PC-3 (cell line): Measurements from ENCODE around the gene HCFC2. TPM values are rescaled to one million over a fixed set of nuclear protein-coding genes. Genes with fewer than 3 reads are reported as not detected.

Source experiments
- ATAC-seq: fragments of 200-7000 bp; cut with Tn5 transposase; 2 replicates; pipeline ENCODE4 v1.9.1; 2020; ENCODE audit warnings: mild to moderate bottlenecking, moderate library complexity
- BruUV-seq: library from RNA; stranded (reverse); fragments of 400-500 nt; replicated peaks from 2 replicates; lab custom pipeline; 2021; lab: Mats Ljungman, UMichigan
- CTCF ChIA-PET: fragments of 300-600 bp; sonication (Branson Sonifier 250); formaldehyde crosslinking; loops from one replicate; lab custom pipeline; 2022; ENCODE audit warnings: antibody characterized with exemption; lab: Charles Lee
- POLR2A ChIA-PET: fragments of 300-600 bp; sonication (Branson Sonifier 250); formaldehyde crosslinking; loops from one replicate; lab custom pipeline; 2022; ENCODE audit warnings: antibody characterized with exemption; ENCODE audit not compliant: unreplicated experiment; lab: Charles Lee
- DNase-seq: peaks from one replicate; pipeline ENCODE4 v3.0.0-alpha.2; 2015
- H2AFZ ChIP-seq: fragments of 300-600 bp; sonication (generic); 2 replicates; pipeline ENCODE4 v1.6.0; 2016; ENCODE audit warnings: antibody characterized with exemption, low read length
- H3F3A ChIP-seq: fragments of 300-600 bp; sonication (generic); one replicate; pipeline ENCODE4 v1.6.0; 2017; ENCODE audit warnings: antibody characterized with exemption, low read length, control low read depth, mild to moderate bottlenecking; ENCODE audit not compliant: unreplicated experiment
- H3K27ac ChIP-seq: fragments of 300-600 bp; sonication (generic); 2 replicates; pipeline ENCODE4 v1.5.1; 2016; ENCODE audit warnings: mild to moderate bottlenecking, low read length
- H3K27me3 ChIP-seq: fragments of 300-600 bp; sonication (generic); 2 replicates; pipeline ENCODE4 v1.6.1; 2016; ENCODE audit warnings: low read length, mixed read lengths
- H3K36me3 ChIP-seq: fragments of 300-600 bp; sonication (generic); 2 replicates; pipeline ENCODE4 v1.6.1; 2016; ENCODE audit warnings: low read depth, mixed run types, low read length, mixed read lengths
- H3K4me1 ChIP-seq: fragments of 300-600 bp; sonication (generic); 2 replicates; pipeline ENCODE4 v1.5.1; 2016; ENCODE audit warnings: low read length; ENCODE audit not compliant: insufficient read depth
- H3K4me2 ChIP-seq: fragments of 300-600 bp; sonication (generic); 2 replicates; pipeline ENCODE4 v1.6.0; 2016; ENCODE audit warnings: low read length
- H3K4me3 ChIP-seq: fragments of 300-600 bp; sonication (generic); 2 replicates; pipeline ENCODE4 v1.5.1; 2016; ENCODE audit warnings: mild to moderate bottlenecking, low read length, mixed read lengths
- H3K79me2 ChIP-seq: fragments of 300-600 bp; sonication (generic); 2 replicates; pipeline ENCODE4 v1.6.1; 2017; ENCODE audit warnings: low read length, mixed read lengths
- H3K9ac ChIP-seq: fragments of 300-600 bp; sonication (generic); 2 replicates; pipeline ENCODE4 v1.6.0; 2016; ENCODE audit warnings: mild to moderate bottlenecking, low read length
- H3K9me2 ChIP-seq: fragments of 300-600 bp; sonication (generic); replicated peaks from 2 replicates; pipeline ENCODE4 v1.6.1; 2016; ENCODE audit warnings: mixed run types, low read length, mixed read lengths
- H3K9me3 ChIP-seq: fragments of 300-600 bp; sonication (generic); 2 replicates; pipeline ENCODE4 v1.6.1; 2016; ENCODE audit warnings: low read length, mixed read lengths
- H4K20me1 ChIP-seq: fragments of 300-600 bp; sonication (generic); 2 replicates; pipeline ENCODE4 v1.6.1; 2016; ENCODE audit warnings: low read length, mixed read lengths
- EZH2 ChIP-seq: fragments of 300-600 bp; sonication (generic); IDR thresholded peaks from one replicate; pipeline ENCODE4 v1.6.1; 2017; ENCODE audit warnings: antibody characterized with exemption, mild to moderate bottlenecking, low read length; ENCODE audit not compliant: unreplicated experiment
- EZH2phosphoT487 ChIP-seq: fragments of 300-600 bp; sonication (generic); IDR thresholded peaks from 2 replicates; pipeline ENCODE4 v1.6.1; 2018; ENCODE audit warnings: mild to moderate bottlenecking, antibody characterized with exemption, low read length, borderline replicate concordance
- intact Hi-C: fragments of 100-400 bp; cut with micrococcal nuclease; formaldehyde crosslinking; loops from 2 replicates; pipeline ENCODE4 v1.9.0; 2023
- total RNA-seq: library from RNA; depleted of rRNA; stranded (reverse); fragments of >200 nt; gene quantifications from 2 replicates; pipeline ENCODE4 v1.2.3, GENCODE V29; 2014
- TF ChIP-seq, protein P1 (sequence below): fragments of 300-600 bp; sonication (generic); conservative IDR thresholded peaks from 2 replicates; pipeline ENCODE4 v1.5.1; 2017; ENCODE audit warnings: antibody characterized with exemption, low read depth, mild to moderate bottlenecking, low read length

HCFC2 gene
- total RNA-seq, 1 experiment from 2014 or later: 7.8 TPM

- no peaks in the 10 kb centered on the region for H3F3A ChIP-seq
- CTCF ChIA-PET: no interaction called here
- no TSS peak for BruUV-seq
- no peak overlapping the region for H3K27ac ChIP-seq
- H4K20me1 ChIP-seq: no peaks in the 10 kb centered on the region
- no peak for ATAC-seq
- H3K27me3 ChIP-seq: no peaks in the 10 kb centered on the region
- H3K9me2 ChIP-seq: no peaks in the 10 kb centered on the region
- POLR2A ChIA-PET: no interaction called here
- intact Hi-C loops: loop anchor here (5.0 to 10.0 kb wide), 2 partner anchors 88 to 250 kb away; partner anchors contain the start of genes EID3 and TDG
- DNase-seq: no peak
- no peak overlapping the region for H3K9ac ChIP-seq
- H3K4me1 ChIP-seq: peaks cover 11% of the 10 kb centered on the region
- H3K9me3 ChIP-seq: no peaks in the 10 kb centered on the region
- H3K36me3 ChIP-seq: no peaks in the 10 kb centered on the region
- H3K4me3 ChIP-seq: no peak overlapping the region
- no peaks in the 10 kb centered on the region for H3K79me2 ChIP-seq
- TF ChIP-seq, protein P1, sequence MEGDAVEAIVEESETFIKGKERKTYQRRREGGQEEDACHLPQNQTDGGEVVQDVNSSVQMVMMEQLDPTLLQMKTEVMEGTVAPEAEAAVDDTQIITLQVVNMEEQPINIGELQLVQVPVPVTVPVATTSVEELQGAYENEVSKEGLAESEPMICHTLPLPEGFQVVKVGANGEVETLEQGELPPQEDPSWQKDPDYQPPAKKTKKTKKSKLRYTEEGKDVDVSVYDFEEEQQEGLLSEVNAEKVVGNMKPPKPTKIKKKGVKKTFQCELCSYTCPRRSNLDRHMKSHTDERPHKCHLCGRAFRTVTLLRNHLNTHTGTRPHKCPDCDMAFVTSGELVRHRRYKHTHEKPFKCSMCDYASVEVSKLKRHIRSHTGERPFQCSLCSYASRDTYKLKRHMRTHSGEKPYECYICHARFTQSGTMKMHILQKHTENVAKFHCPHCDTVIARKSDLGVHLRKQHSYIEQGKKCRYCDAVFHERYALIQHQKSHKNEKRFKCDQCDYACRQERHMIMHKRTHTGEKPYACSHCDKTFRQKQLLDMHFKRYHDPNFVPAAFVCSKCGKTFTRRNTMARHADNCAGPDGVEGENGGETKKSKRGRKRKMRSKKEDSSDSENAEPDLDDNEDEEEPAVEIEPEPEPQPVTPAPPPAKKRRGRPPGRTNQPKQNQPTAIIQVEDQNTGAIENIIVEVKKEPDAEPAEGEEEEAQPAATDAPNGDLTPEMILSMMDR: no peak
- TF ChIP-seq EZH2 (no peak), EZH2phosphoT487 (no peak)
- H3K4me2 ChIP-seq: no peak overlapping the region
- no peak overlapping the region for H2AFZ ChIP-seq
These were observed 9.5 kb upstream of the HCFC2 start for GRCh38 chr12:104054681-104055346.

GRCh38 chr12:104055686-104056388 lies 8.5 kb upstream of the HCFC2 start:
- Histone ChIP-seq H3F3A (no peaks in the 10 kb centered on the region), H3K9me2 (no peaks in the 10 kb centered on the region), H3K27ac (no peak overlapping the region), H3K4me3 (no peak overlapping the region), H3K4me2 (no peak overlapping the region), H3K9me3 (no peaks in the 10 kb centered on the region), H4K20me1 (no peaks in the 10 kb centered on the region), H3K79me2 (no peaks in the 10 kb centered on the region), H3K4me1 (peaks cover 6% of the 10 kb centered on the region), H3K36me3 (no peaks in the 10 kb centered on the region), H3K27me3 (no peaks in the 10 kb centered on the region), H3K9ac (no peak overlapping the region), H2AFZ (no peak overlapping the region)
- ATAC-seq: no peak; the same call in 1 of the 2 replicates
- no TSS peak for BruUV-seq
- CTCF ChIA-PET: no interaction called here
- intact Hi-C loops: loop anchor here (5.0 to 10.0 kb wide), 2 partner anchors 89 to 249 kb away; partner anchors contain the start of genes EID3 and TDG
- POLR2A ChIA-PET: interaction anchor here (0.6 kb wide), 1 partner anchor 234 kb away, joined by 3 read pairs; no protein-coding TSS in a partner anchor
- DNase-seq: no peak
- TF ChIP-seq, protein P1: no peak
- TF ChIP-seq EZH2 (no peak), EZH2phosphoT487 (no peak)
